Stimulated activated CD8-positive, alpha-beta memory T cell treated with anti-CD3 and anti-CD28 coated beads, Interleukin-7, amount 100 ng/mL, for 4 hours (primary cell): Measurements from ENCODE around the gene GAST.

Source experiments
- DNase-seq, 2 donors: peaks; one replicate each; pipeline ENCODE4 v3.0.0-alpha.2; 2020; ENCODE audit warnings: low read depth in 2 of 2

GAST gene

GRCh38 chr17:41739661-41740352, 27.7 kb downstream of the GAST start:
- no peak for DNase-seq

GRCh38 chr17:41740506-41740905, 28.4 kb downstream of the GAST start:
- no peak for DNase-seq

DNA sequence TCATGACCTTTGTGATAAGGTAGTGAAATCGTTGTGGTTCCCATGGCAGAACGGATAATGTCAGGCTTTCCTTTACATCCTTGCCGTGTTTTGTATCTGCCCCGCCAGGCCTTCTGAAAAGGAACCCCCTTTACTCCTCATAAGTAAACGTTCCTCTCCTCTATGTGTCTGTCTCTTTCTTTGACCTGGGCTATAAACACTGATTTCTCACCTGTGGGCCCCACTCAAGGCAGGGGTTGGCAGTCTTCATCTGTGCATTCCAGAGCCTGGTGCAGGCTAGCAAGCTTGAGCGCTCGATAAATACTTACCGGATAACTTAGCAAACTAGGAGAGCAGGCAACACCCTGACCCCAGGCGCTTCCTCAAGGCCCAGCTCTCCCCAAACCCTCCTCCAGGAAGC, 29.6 kb downstream of the GAST start:
- no peak for DNase-seq

GRCh38 chr17:41748275-41748674, 36.1 kb downstream of the GAST start:
- DNase-seq = no peak

GRCh38 chr17:41750862-41751261, 38.7 kb downstream of the GAST start:
- DNase-seq = no peak

- DNase-seq = no peak
These were observed 39.2 kb downstream of the GAST start for GRCh38 chr17:41751288-41751687.

DNA sequence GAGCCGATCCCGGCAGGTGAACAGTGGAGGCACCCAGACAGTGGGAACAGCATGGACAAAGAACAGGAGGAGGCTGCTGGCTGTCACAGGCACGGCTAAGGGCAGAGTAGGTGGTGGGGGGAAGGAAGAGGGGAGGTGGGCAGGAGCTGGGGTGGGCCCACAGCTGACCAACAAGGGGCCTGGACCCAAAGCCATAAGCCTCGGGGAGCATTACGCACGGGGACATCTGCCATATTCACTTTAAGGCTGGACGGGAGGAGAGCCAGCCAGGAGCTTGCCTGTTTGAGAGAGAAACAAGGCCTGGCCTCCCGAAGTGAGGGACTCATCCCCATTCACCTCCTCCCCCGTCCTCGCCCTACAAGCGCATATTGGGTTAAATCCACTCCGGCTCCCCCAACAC, 41.9 kb downstream of the GAST start:
- DNase-seq = no peak

DNA sequence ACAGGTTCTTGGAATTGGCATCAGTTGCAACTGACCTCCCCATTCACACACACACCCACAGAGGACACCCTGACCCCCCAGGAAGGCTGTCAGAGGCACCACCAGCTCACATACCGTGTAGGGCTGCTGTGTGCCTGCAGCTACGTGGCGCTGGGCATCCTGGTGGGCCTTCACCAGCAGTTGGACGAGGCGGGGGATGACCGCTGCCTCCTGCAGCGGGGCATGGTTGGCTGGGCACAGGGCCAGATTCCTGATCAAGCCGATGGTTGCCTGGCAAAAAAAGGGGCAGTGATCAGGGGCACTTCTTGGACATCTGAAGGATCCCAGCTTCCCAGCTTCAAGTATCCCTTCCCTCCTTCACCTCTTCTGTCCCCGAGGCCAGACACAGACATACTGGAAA, 46.5 kb downstream of the GAST start:
- DNase-seq = no peak

DNA sequence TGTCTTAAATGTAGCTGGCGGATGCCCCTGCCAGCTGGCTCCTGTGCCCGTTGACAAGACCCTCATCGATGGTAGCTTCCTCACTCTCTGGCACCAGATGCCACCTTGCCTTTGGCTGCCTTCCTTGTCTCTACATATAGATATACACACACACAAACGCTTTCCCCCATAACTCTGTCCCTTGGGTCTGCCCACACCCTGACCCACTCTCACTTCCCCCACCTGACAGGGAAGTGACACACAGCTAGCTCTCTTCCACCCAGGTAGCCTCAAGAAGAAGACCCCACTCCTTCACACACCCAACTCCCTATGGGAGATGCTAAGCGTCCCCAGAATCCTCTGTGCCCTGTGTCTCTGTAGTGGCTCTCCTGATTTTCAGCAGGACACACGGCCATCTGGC, 48.7 kb downstream of the GAST start:
- no peak for DNase-seq

- DNase-seq = no peak
These were observed 50.3 kb downstream of the GAST start for GRCh38 chr17:41762391-41762790.

DNA sequence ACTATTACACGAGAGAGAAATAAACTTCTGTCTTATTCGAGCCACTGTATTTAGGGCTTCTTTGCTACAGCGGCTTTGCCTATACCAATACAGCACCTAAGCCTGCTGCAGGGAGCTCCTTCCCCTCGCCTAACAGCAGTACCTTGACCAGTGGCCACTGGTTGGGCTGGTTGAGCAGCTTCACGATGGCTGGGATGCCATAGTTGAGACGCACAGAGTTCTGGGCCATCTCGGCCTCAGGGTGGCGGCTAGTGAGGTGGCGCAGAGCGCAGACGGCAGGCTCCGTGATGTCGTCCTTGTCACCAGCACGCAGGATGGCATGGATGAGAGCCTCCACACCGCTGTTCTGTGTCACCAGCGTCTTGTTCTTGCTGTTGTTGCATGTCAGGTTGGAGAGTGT, 50.7 kb downstream of the GAST start:
- no peak for DNase-seq

DNA sequence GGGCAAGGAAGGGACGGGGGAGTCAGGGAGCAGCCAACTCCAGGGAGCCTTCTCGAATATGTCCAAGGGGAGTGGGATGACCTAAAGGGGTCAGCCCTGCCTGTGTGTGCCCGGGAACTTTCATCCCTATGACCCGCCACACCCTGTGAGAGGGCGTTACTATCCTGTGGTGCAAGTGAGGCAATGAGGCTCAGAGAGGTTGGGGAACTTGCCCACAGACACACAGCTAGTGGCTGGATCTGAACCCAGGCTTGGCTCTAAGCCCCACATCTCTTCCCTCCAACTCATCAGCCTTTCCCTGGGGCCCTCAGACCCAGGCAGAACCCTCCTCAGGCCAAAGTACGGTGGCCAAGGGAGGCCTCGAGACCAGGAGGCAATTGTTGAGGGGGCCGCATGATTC, 51.2 kb downstream of the GAST start:
- no peak for DNase-seq
